A172 (cell line): ENCODE results near the gene ABHD1. TPM values are rescaled to one million over a fixed set of nuclear protein-coding genes. Genes with fewer than 3 reads are reported as not detected.
"Not testable (repeated sequence)": the region's sequence is repeated elsewhere in the genome, so short reads cannot be mapped to it uniquely, and the experiment has no call there.

Experiments
- DNase-seq: peaks from one replicate; pipeline ENCODE4 v3.0.0-alpha.2; 2015; ENCODE audit warnings: low spot score
- total RNA-seq: library from RNA; depleted of rRNA; stranded (reverse); fragments of >200 nt; shearing (Covaris generic); gene quantifications from 2 replicates; pipeline ENCODE4 v1.2.3, GENCODE V29; 2014; rRNA removed

ABHD1 gene
- total RNA-seq, 1 experiment from 2014 or later, result 2.2 TPM

DNA sequence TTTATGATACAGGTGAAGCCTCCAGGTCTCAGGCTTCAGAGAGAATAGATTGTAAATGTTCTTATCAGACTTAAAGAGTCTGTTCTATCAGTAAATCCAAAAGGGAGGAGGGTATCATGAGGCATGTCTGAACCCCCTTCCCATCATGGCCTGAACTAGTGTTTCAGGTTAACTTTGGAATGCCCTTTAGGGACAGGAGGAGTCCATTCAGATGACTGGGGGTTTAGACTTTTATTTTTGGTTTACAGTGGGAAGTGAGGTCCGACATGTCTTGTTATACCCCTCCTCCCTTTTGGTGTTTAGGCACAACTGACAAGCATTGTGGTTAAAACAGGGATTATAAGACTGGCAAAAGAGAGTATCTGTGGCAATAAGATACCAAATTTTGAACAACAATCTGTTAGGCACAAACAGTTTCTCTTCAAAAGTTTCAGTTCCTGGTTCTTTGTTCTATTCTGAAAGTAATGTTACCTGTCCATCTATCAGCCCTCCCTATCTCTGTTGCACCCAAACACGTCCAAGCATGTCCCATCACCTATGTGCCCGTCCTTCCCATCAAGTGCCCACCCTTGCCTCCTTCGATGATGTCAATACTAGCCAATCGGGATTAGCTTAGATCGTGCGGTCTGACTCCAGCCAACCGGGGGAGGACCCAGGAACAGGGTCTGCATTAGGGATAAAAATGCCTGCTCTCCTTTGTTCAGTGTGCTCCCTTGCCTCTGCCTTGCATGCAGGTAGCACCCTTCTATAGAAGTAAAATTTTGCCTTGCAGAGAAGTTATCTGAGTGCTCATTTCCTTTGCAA is 41.5 kb downstream of the ABHD1 start:
- no peak for DNase-seq

DNA sequence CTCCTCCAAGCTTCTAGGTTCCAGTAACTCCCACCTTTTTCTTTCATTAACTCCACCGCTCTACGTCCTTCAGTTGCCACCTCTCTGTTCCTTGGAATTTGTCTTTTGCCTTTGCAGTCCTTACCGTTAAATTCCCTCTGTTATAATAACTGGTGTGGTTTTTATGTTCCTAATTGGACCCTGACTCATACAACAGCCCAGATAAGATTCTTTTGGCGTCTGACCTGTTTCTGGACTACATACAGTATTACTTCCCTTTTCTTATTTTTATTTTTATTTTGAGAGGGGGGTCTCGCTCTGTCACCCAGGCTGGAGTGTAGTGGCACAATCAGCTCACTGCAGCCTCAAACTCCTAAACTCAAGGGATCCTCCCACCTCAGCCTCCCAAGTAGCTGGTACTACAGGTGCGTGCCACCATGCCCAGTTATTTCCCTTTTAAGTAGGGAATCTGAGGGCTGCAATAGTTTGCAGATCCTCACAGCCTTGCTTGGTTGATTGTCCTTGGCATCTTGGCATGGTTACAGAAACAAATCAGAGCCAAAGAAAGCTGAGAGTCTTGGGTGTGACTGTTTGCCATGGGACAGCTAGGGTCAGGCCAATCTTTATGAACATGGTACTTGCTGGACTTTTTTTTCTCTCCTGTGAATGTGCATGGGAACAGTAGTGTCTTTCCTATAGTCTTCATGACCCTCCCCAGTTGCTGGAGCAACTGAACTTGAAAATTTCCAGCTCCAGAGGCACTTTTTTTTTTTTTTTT is 47.1 kb downstream of the ABHD1 start:
- peak; percentile 16 for DNase-seq

DNA sequence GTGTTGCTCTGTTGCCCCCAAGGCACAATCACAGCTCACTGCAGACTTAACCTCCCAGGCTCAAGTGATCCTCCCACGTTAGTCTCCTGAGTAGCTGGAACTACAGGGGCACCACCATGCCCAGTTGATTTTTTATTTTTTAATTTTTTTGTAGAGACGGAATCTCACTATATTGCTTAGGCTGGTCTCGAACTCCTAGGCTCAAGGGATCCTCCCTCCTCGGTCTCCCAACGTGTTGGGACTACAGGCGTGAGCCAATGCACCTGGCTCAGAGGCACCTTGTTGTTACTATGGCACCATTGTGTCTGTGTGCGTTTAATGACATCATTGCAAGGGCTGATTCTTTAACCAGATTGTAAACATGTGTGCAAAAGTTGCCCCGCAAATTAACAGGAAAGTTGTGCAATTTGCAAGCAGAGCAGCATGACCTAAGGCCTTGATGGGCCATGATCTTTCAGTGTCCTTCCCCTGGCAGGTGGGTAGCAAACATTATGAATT is 47.8 kb downstream of the ABHD1 start:
- DNase-seq, result no peak

DNA sequence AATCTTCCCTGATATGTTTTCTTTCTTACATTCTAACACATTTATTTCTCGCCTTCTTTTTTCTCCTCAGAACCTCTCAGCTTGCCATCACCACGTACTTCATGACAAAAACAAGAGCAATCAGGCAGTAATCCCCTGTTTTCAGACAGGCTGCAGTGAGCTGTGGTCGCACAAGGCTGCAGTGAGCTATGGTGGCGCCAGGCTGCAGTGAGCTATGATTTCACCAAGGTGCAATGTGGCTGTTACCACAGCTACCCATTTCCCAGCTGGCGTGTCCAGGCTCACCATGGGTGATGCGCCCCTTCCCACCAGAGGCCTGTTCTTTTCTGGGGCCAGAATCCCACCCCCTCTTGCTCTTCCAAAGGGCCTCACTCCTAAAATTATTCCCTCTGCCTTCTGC is 51.0 kb downstream of the ABHD1 start:
- DNase-seq, result no peak

DNA sequence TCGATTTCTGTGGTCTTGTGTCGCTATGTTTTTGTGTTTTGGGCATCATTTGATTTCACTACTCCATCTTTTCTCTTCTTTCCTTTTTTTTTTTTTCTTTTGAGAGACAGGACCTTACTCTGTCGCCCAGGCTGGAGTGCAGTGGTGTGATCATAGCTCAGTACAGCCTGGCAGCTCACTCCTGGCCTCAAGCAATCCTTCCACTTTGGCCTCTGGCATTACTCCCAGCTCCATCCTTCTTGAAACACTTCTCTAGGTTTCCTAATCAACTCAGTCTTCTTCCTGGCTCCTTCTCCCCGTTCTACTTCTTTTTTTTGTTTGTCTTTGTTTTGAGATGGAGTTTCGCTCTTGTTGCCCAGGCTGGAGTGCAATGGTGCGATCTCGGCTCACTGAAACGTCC is 51.7 kb downstream of the ABHD1 start:
- no peak for DNase-seq

DNA sequence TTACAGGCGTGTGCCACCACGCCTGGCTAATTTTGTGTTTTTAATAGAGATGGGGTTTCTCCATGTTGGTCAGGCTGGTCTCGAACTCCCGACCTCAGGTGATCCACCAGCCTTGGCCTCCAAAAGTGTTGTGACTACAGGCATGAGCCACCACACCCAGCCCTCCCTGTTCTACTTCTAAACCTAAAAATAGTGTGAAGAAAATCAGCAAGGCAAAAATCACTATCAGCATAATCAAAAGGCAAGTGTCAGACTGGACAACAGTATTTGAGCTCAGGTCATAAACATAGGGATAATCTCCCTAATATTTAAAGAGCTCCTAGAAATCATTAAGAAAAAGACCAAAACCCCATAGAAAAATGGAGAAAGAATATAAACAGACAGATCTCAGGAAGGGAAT is 52.2 kb downstream of the ABHD1 start:
- not testable (repeated sequence) for DNase-seq

DNA sequence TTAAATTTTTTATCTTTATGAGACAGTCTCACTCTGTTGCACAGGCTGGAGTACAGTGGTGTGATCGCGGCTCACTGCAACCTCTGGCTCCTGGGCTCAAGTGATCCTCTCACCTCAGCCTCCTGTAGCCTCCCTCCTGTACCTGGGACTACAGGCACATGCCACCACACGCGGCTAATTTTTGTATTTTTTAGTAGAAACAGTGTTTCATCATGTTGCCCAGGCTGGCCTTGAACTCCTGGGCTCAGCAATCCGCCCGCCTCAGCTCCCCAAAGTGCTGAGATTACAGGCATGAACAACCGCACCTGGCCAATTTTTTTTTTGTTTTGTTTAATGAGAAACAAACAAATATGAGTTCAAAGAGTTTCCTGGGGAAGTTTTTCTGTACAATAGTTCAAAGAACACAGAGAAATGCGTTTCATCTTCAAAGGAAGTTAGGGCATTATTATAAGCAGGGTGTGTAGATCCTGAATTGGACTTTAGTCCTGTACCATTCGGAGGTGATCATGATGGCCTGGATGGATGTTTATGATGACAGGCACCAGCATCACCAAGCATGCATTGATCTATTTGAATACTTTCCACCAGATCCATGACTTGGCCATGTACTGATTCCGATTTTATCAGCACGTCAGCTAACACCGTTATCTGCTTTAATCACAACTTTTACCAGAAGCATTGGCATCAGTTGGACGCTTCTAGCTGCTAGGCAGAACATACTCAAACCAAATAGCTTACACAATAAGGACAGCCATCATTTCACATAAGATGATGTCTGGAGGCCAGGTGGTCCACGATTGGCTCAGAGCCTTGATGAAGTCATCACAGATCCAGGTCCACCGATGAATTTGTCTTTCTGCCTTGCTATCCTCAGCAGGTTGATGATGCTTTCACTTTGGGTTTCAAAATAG is 54.1 kb downstream of the ABHD1 start:
- no peak for DNase-seq

DNA sequence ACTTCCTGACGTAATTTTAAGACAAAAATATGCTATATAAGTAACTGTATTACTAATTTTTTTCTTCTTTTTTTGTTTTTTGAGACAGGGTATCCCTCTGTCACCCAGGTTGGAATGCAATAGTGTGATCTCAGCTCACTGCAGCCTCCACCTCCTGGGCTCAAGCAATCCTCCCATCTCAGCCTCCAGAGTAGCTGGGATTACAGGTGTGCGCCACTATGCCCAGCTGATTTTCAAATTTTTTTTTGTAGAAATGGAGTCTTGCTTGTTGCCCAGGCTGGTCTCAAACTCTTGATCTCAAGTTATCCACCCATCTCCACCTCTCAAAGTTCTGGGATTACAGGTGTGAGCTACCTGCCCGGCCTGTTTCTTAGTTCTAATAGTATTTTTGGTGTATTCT is 54.9 kb downstream of the ABHD1 start:
- DNase-seq, result no peak

DNA sequence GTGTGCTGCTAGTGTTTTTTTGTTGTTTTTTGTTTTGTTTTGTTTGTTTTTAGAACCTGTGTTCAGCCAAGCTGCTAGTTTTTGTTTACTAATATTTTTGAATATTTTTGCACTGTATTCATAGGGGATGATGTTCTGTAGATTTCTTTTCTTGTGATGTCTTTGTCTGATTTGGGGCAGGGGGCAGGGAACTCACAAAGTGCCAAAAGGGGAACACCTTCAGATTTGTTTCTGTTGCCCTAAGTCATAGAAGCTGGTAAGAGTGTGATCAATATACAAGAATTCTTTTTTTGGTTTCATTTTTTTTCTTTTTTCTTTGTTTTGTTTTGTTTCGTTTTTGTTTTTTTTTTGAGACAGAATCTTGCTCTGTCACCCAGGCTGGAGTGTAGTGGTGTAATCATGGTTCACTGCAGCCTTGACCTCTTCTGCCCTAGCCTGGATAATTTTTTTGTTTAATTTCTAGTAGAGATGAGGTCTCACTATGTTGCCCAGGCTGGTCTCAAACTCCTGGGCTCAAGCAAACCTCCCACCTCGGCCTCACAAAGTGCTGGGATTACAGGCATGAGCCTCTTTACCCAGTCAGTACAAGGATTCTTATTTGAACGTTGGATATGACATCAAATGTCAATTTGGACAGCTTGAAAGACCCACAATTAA is 55.9 kb downstream of the ABHD1 start:
- DNase-seq, result no peak

Other genes with a start within 250 kb of the ABHD1 start
- gene MAPRE3, start 153.2 kb upstream of the ABHD1 start, total RNA-seq, result 7.1 and 9.7 TPM in 2 replicates
- gene TMEM214, start 90.8 kb upstream of the ABHD1 start, total RNA-seq, result 53.8 and 57.7 TPM in 2 replicates
- 41.4 and 44.3 TPM in 2 replicates for gene AGBL5, start 72.1 kb upstream of the ABHD1 start, total RNA-seq
- 334 and 356 TPM in 2 replicates for gene OST4, start 52.2 kb upstream of the ABHD1 start, total RNA-seq
- 0.10 and 0.47 TPM in 2 replicates for gene EMILIN1, start 45.2 kb upstream of the ABHD1 start, total RNA-seq
- 8.7 and 10.3 TPM in 2 replicates for gene KHK, start 37.0 kb upstream of the ABHD1 start, total RNA-seq
- gene CGREF1, start 4.7 kb upstream of the ABHD1 start, total RNA-seq, result 0.17 and 0.40 TPM in 2 replicates
- 79.5 and 89.2 TPM in 2 replicates for gene PREB, start 10.8 kb downstream of the ABHD1 start, total RNA-seq
- gene PRR30, start 15.6 kb downstream of the ABHD1 start, total RNA-seq, result not detected in 2 replicates
- not detected in 2 replicates for gene TCF23, start 25.2 kb downstream of the ABHD1 start, total RNA-seq
- gene ATRAID, start 88.2 kb downstream of the ABHD1 start, total RNA-seq, result 191 and 231 TPM in 2 replicates
- 41.8 and 67.4 TPM in 2 replicates for gene SLC5A6, start 88.5 kb downstream of the ABHD1 start, total RNA-seq
- 27.5 and 30.9 TPM in 2 replicates for gene CAD, start 93.6 kb downstream of the ABHD1 start, total RNA-seq
- 3.2 and 6.5 TPM in 2 replicates for gene SLC30A3, start 139.2 kb downstream of the ABHD1 start, total RNA-seq
- not detected in 2 replicates for gene DNAJC5G, start 151.6 kb downstream of the ABHD1 start, total RNA-seq
- 0.96 and 0.98 TPM in 2 replicates for gene TRIM54, start 158.6 kb downstream of the ABHD1 start, total RNA-seq
- 4.1 and 5.0 TPM in 2 replicates for gene UCN, start 184.6 kb downstream of the ABHD1 start, total RNA-seq
- 91.0 and 108 TPM in 2 replicates for gene MPV17, start 199.3 kb downstream of the ABHD1 start, total RNA-seq
- gene GTF3C2, start 232.9 kb downstream of the ABHD1 start, total RNA-seq, result 56.4 and 67.8 TPM in 2 replicates
- 31.2 and 43.4 TPM in 2 replicates for gene EIF2B4, start 246.5 kb downstream of the ABHD1 start, total RNA-seq
- 202 and 226 TPM in 2 replicates for gene SNX17, start 246.8 kb downstream of the ABHD1 start, total RNA-seq